Erythroblast (primary cell): ENCODE measurements around the gene LRRC74A.

Source experiments
- GATA1 ChIP-seq: IDR thresholded peaks from 2 replicates; pipeline ENCODE4 v1.6.1; 2011; ENCODE audit warnings: low read depth, mild to moderate bottlenecking, control low read depth, low read length, moderate library complexity
- POLR2A ChIP-seq: IDR thresholded peaks from 2 replicates; pipeline ENCODE4 v1.6.1; 2011; ENCODE audit warnings: mild to moderate bottlenecking, low read length

DNA sequence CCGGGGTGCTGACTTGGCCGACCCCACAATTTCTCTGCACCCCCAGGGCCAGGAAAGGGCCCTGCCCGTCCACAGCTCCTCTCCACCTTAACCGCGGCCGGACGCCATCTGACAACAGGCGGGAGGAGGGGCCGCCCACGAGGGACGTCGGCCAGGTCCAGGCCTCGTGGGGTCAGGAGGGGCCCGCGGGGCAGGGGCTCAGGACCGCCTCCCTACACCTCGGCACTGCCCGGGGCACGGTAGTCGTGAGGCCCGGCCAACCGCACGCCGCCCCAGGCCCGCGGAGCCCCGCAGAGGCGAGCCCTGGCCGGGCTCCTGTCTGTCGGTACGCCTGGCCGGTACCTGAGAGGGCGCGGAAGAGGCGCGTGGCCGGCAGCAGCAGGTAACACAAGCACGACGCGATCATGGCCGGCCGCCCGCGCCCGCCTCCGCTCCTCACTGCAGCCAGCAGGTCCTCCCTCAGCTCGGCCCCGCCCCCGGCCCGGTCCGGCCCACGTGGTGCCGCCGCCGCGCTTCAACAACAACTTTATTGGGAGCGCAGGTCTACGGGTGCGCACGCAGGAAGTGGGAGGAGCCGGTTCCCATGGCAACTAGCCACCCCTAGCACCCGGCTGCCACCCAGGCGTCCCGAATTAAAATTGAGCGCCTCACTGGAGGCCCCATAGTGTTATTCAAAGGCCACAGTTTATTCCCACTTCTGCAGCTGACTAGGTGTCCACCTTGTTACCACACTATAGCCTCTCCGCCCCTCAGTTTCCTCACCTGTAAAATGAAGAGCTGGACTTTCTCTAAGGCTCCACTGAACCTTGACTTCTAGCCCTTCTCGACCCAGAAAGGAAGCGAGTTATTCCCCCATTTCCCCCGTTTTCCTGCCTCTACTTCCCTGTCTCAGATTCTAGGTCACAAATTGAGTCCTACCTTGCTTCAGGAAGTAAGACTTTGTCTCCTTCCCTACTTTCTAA is 13.5 kb upstream of the LRRC74A start, which contains the start of gene ANGEL1:
- peak; percentile 75 for TF ChIP-seq POLR2A
- TF ChIP-seq GATA1: no peak
